ENCODE data around the gene TULP1. TPM values are rescaled to one million over a fixed set of nuclear protein-coding genes. Genes with fewer than 3 reads are reported as not detected.
A peak's percentile ranks its signal among the peaks of the same experiment; 100 is the strongest.

TULP1 gene
- total and polyA plus RNA-seq, 2 of the 13 experiments (the other 11 are each of a cell fraction or from before 2014, with no cell fraction given): not detected

GRCh38 chr6:35454391-35455110 lies 58.1 kb downstream of the TULP1 start (continued):
- no peak for TF ChIP-seq HES4 (CRISPR knock-in tag; IDR thresholded peaks at IDR 0.05; ENCODE audit: borderline replicate concordance)

GRCh38 chr6:35453236-35453635 lies 59.5 kb downstream of the TULP1 start:
- BruUV-seq (replicated peaks): TSS peak; percentile 68
- in situ Hi-C loops (cut with HindIII; ENCODE audit: extremely low pct_ligation_motif_present, low pct_unique_long_range_greater_than_20kb) (loop anchor here (5.0 kb wide), 1 partner anchor 111 kb away; the partner anchor contains the start of gene PPARD), intact Hi-C loops (cut with micrococcal nuclease; ENCODE audit: unreplicated experiment) (no loop called here)
- 42% methylated on average over 3 of the region's 3 CpGs for WGBS (ENCODE audit: low lambda C conversion rate)
- peaks cover 49% of the 10 kb centered on the region for H3K4me1 ChIP-seq (ENCODE audit: insufficient read depth, low read length)
- H2AFZ ChIP-seq (ENCODE audit: low read length): peak overlapping the region; percentile 18
- no peak overlapping the region for H3K27ac ChIP-seq (ENCODE audit: extremely low read length, insufficient read depth, low read length)
- ChIA-PET POLR2A (interaction anchor here (1.2 to 1.7 kb wide), 2 partner anchors 15 to 19 kb away, joined by 3 to 15 read pairs; partner anchors contain the start of gene RPL10A), CTCF (ENCODE audit: low intra/inter-chr PET ratio, low total read pairs) (interaction anchor here (5.1 kb wide), 1 partner anchor 112 kb away, joined by 87 read pairs; the partner anchor contains the start of gene PPARD)
- H4K20me1 ChIP-seq (ENCODE audit: insufficient read depth, low read length): no peaks in the 10 kb centered on the region
- H3K4me3 ChIP-seq (replicated peaks in 1 of 3; ENCODE audit: insufficient read depth in 1 of 3, low read depth in 2 of 3, low read length in 3 of 3): peak overlapping the region in 2 of 3 experiments; percentile 56 to 77; a peak in 4 of 6 replicates
- H3K36me3 ChIP-seq (replicated peaks in 1 of 2; ENCODE audit: control insufficient read depth in 1 of 2, insufficient read depth in 2 of 2, low read length in 2 of 2): peaks cover 8 to 16% of the 10 kb centered on the region in 2 experiments; a peak in 4 of 5 replicates
- H3K79me2 ChIP-seq (ENCODE audit: insufficient read depth, low read length): no peaks in the 10 kb centered on the region
- peak overlapping the region; percentile 95 for H3K4me2 ChIP-seq (ENCODE audit: low read depth, low read length)
- DNase-seq (ENCODE audit: low spot score) (no peak), ATAC-seq (no peak), FAIRE-seq (no peak)
- H3K27me3 ChIP-seq (ENCODE audit: control insufficient read depth in 1 of 2, insufficient read depth in 2 of 2, low read length in 2 of 2): peaks cover 2 to 22% of the 10 kb centered on the region in 2 experiments; a peak in 2 of 5 replicates
- no peaks in the 10 kb centered on the region for H3K9me3 ChIP-seq (ENCODE audit: low read length)
- H3K9ac ChIP-seq (ENCODE audit: insufficient read depth, low read depth, low read length): peak overlapping the region; percentile 60; the same call in 1 of the 2 replicates
- no peak for TF ChIP-seq ZSCAN31 (CRISPR knock-in tag; IDR thresholded peaks at IDR 0.05; ENCODE audit: low read depth)
- TF ChIP-seq ZNF543 (CRISPR knock-in tag; IDR thresholded peaks at IDR 0.05): 0 out of 2 replicates have a peak, but pooled peaks have one; percentile 9
